Activated T-cell treated with anti-CD3 and anti-CD28 coated beads, Interleukin-2, amount 50 U/mL, for 72 hours (primary cell): ENCODE results near the gene SFXN5. TPM values are rescaled to one million over a fixed set of nuclear protein-coding genes. Genes with fewer than 3 reads are reported as not detected.

Experiments
- ATAC-seq, 2 donors: fragments of 150-1000 bp; cut with Tn5 transposase; replicated peaks in 1 of 2; 2 replicates each; pipeline ENCODE4 v1.10.0; 2021; ENCODE audit warnings: moderate library complexity in 2 of 2, mild to moderate bottlenecking in 1 of 2
- DNase-seq, 2 donors: peaks; one replicate each; pipeline ENCODE4 v3.0.0; 2021 to 2022; ENCODE audit warnings: mixed read lengths in 1 of 2
- H3K27ac Mint-ChIP-seq: one replicate; pipeline ENCODE4 v1.8.0; 2022; ENCODE audit warnings: mild to moderate bottlenecking, moderate library complexity, mixed read lengths
- H3K27me3 Mint-ChIP-seq: one replicate; pipeline ENCODE4 v1.8.0; 2022; ENCODE audit warnings: low read depth, mixed read lengths
- H3K36me3 Mint-ChIP-seq, 2 donors: one replicate each; pipeline ENCODE4 v1.8.0; 2022; ENCODE audit warnings: mixed read lengths in 2 of 2, mild to moderate bottlenecking in 1 of 2; ENCODE audit not compliant: insufficient read depth in 2 of 2
- H3K4me1 Mint-ChIP-seq: one replicate; pipeline ENCODE4 v1.8.0; 2022; ENCODE audit warnings: low read depth, mixed read lengths
- H3K4me3 Mint-ChIP-seq, 2 donors: one replicate each; pipeline ENCODE4 v1.8.0; 2022; ENCODE audit warnings: mild to moderate bottlenecking in 2 of 2, mixed read lengths in 2 of 2, moderate library complexity in 2 of 2
- H3K9me3 Mint-ChIP-seq, 2 donors: one replicate each; pipeline ENCODE4 v1.8.0; 2022; ENCODE audit warnings: mixed read lengths in 2 of 2
- total RNA-seq, 2 donors: library from RNA; stranded (reverse); gene quantifications; one replicate each; pipeline ENCODE4 v1.2.3, GENCODE V29; 2022

The SFXN5 gene
- total RNA-seq, 2 donors from 2014 or later, result 9.1 to 10.1 TPM

- DNase-seq, result no peak
- Mint-ChIP-seq H3K27ac (no peak overlapping the region), H3K4me3 (no peak overlapping the region), H3K9me3 (no peaks in the 10 kb centered on the region), H3K4me1 (no peaks in the 10 kb centered on the region), H3K36me3 (no peaks in the 10 kb centered on the region), H3K27me3 (no peaks in the 10 kb centered on the region)
- no peak for ATAC-seq
Observed at GRCh38 chr2:73003027-73003426, 68.5 kb downstream of the SFXN5 start.

GRCh38 chr2:73000808-73001570 is 70.5 kb downstream of the SFXN5 start:
- Mint-ChIP-seq H3K27me3 (no peaks in the 10 kb centered on the region), H3K4me3 (no peak overlapping the region), H3K36me3 (no peaks in the 10 kb centered on the region), H3K9me3 (no peaks in the 10 kb centered on the region), H3K4me1 (no peaks in the 10 kb centered on the region), H3K27ac (no peak overlapping the region)
- ATAC-seq, result no peak
- no peak for DNase-seq

- Mint-ChIP-seq H3K27ac (no peak overlapping the region), H3K27me3 (no peaks in the 10 kb centered on the region), H3K4me3 (no peak overlapping the region), H3K4me1 (no peaks in the 10 kb centered on the region), H3K9me3 (no peaks in the 10 kb centered on the region), H3K36me3 (no peaks in the 10 kb centered on the region)
- DNase-seq (peak in 1 of 2 donors; percentile 16), ATAC-seq (peak; percentile 49 to 63)
Observed at GRCh38 chr2:72999729-73000725, 71.5 kb downstream of the SFXN5 start.

- DNase-seq (no peak), ATAC-seq (no peak)
- no peaks in the 10 kb centered on the region for H3K4me1 Mint-ChIP-seq
- H3K27ac Mint-ChIP-seq, result no peak overlapping the region
- no peak overlapping the region for H3K4me3 Mint-ChIP-seq
- H3K36me3 Mint-ChIP-seq, result no peaks in the 10 kb centered on the region
- no peaks in the 10 kb centered on the region for H3K9me3 Mint-ChIP-seq
- no peaks in the 10 kb centered on the region for H3K27me3 Mint-ChIP-seq
Observed at GRCh38 chr2:72998724-72999123, 72.8 kb downstream of the SFXN5 start.

- no peak overlapping the region for H3K27ac Mint-ChIP-seq
- no peaks in the 10 kb centered on the region for H3K9me3 Mint-ChIP-seq
- DNase-seq (no peak), ATAC-seq (no peak)
- no peaks in the 10 kb centered on the region for H3K36me3 Mint-ChIP-seq
- H3K4me1 Mint-ChIP-seq, result no peaks in the 10 kb centered on the region
- no peaks in the 10 kb centered on the region for H3K27me3 Mint-ChIP-seq
- H3K4me3 Mint-ChIP-seq, result no peak overlapping the region
Observed at GRCh38 chr2:72998234-72998651, 73.3 kb downstream of the SFXN5 start.

GRCh38 chr2:72996117-72996502 is 75.4 kb downstream of the SFXN5 start:
- Mint-ChIP-seq H3K36me3 (no peaks in the 10 kb centered on the region), H3K27me3 (no peaks in the 10 kb centered on the region), H3K27ac (no peak overlapping the region), H3K4me1 (no peaks in the 10 kb centered on the region), H3K4me3 (no peak overlapping the region), H3K9me3 (no peaks in the 10 kb centered on the region)
- no peak for ATAC-seq
- no peak for DNase-seq

GRCh38 chr2:72995430-72996116 is 75.9 kb downstream of the SFXN5 start:
- DNase-seq (no peak), ATAC-seq (no peak)
- no peaks in the 10 kb centered on the region for H3K4me1 Mint-ChIP-seq
- H3K27ac Mint-ChIP-seq, result no peak overlapping the region
- no peaks in the 10 kb centered on the region for H3K9me3 Mint-ChIP-seq
- no peaks in the 10 kb centered on the region for H3K36me3 Mint-ChIP-seq
- no peak overlapping the region for H3K4me3 Mint-ChIP-seq
- H3K27me3 Mint-ChIP-seq, result no peaks in the 10 kb centered on the region

GRCh38 chr2:72994991-72995380 is 76.5 kb downstream of the SFXN5 start:
- H3K27ac Mint-ChIP-seq, result no peak overlapping the region
- no peaks in the 10 kb centered on the region for H3K9me3 Mint-ChIP-seq
- no peak for DNase-seq
- ATAC-seq, result no peak
- H3K4me1 Mint-ChIP-seq, result no peaks in the 10 kb centered on the region
- H3K36me3 Mint-ChIP-seq, result no peaks in the 10 kb centered on the region
- no peak overlapping the region for H3K4me3 Mint-ChIP-seq
- H3K27me3 Mint-ChIP-seq, result no peaks in the 10 kb centered on the region

GRCh38 chr2:72994282-72994990 is 77.1 kb downstream of the SFXN5 start:
- Mint-ChIP-seq H3K4me3 (no peak overlapping the region), H3K27me3 (no peaks in the 10 kb centered on the region), H3K4me1 (no peaks in the 10 kb centered on the region), H3K9me3 (no peaks in the 10 kb centered on the region), H3K27ac (no peak overlapping the region), H3K36me3 (no peaks in the 10 kb centered on the region)
- ATAC-seq, result no peak
- DNase-seq, result no peak

GRCh38 chr2:72993933-72994280 is 77.6 kb downstream of the SFXN5 start:
- no peak for DNase-seq
- Mint-ChIP-seq H3K9me3 (no peaks in the 10 kb centered on the region), H3K4me1 (no peaks in the 10 kb centered on the region), H3K27ac (no peak overlapping the region), H3K4me3 (no peak overlapping the region), H3K36me3 (no peaks in the 10 kb centered on the region), H3K27me3 (no peaks in the 10 kb centered on the region)
- no peak for ATAC-seq

- H3K9me3 Mint-ChIP-seq, result no peaks in the 10 kb centered on the region
Observed at GRCh38 chr2:72993147-72993932, 78.2 kb downstream of the SFXN5 start.

GRCh38 chr2:72992734-72993102 is 78.8 kb downstream of the SFXN5 start:
- H3K27me3 Mint-ChIP-seq, result no peaks in the 10 kb centered on the region
- H3K4me1 Mint-ChIP-seq, result no peaks in the 10 kb centered on the region
- H3K36me3 Mint-ChIP-seq, result no peaks in the 10 kb centered on the region
- DNase-seq (no peak), ATAC-seq (no peak)
- H3K9me3 Mint-ChIP-seq, result no peaks in the 10 kb centered on the region
- no peak overlapping the region for H3K4me3 Mint-ChIP-seq
- no peak overlapping the region for H3K27ac Mint-ChIP-seq

More at GRCh38 chr2:72993147-72993932, 78.2 kb downstream of the SFXN5 start:
- Mint-ChIP-seq H3K4me3 (no peak overlapping the region), H3K27me3 (no peaks in the 10 kb centered on the region), H3K4me1 (no peaks in the 10 kb centered on the region), H3K36me3 (no peaks in the 10 kb centered on the region), H3K27ac (no peak overlapping the region)
- peak; percentile 48 to 54 for ATAC-seq
- DNase-seq, result peak; percentile 43 to 66
